Measurements from ENCODE around the gene VPS33A. TPM values are rescaled to one million over a fixed set of nuclear protein-coding genes. Genes with fewer than 3 reads are reported as not detected.
A peak's percentile ranks its signal among the peaks of the same experiment; 100 is the strongest.

Gene VPS33A
- total RNA-seq, 1 donor, result 18.3 TPM

GRCh38 chr12:122232691-122233090 lies 33.6 kb downstream of the VPS33A start:
- no peak for DNase-seq (ENCODE audit: low read depth)
- H3K4me3 ChIP-seq (ENCODE audit: low read depth, low read length), result no peak overlapping the region
- no peak for TF ChIP-seq CTCF (IDR thresholded peaks at IDR 0.05; ENCODE audit: insufficient read depth, low read length)

- no peak for DNase-seq (ENCODE audit: low read depth)
Measured at GRCh38 chr12:122230798-122231197, 35.5 kb downstream of the VPS33A start.

GRCh38 chr12:122228092-122228491 lies 38.2 kb downstream of the VPS33A start:
- no peak for DNase-seq (ENCODE audit: low read depth)
- no peak overlapping the region for H3K4me3 ChIP-seq (ENCODE audit: low read depth, low read length)
- no peak for TF ChIP-seq CTCF (IDR thresholded peaks at IDR 0.05; ENCODE audit: insufficient read depth, low read length)

More at GRCh38 chr12:122230798-122231197, 35.5 kb downstream of the VPS33A start:
- no peak for TF ChIP-seq CTCF (IDR thresholded peaks at IDR 0.05; ENCODE audit: insufficient read depth, low read length)
- no peak overlapping the region for H3K4me3 ChIP-seq (ENCODE audit: low read depth, low read length)

- no peak for TF ChIP-seq CTCF (IDR thresholded peaks at IDR 0.05; ENCODE audit: insufficient read depth, low read length)
- DNase-seq (ENCODE audit: low read depth), result no peak
- H3K4me3 ChIP-seq (ENCODE audit: low read depth, low read length), result no peak overlapping the region
Measured at GRCh38 chr12:122227341-122227740, 39.0 kb downstream of the VPS33A start.

- TF ChIP-seq CTCF (IDR thresholded peaks at IDR 0.05; ENCODE audit: insufficient read depth, low read length), result no peak
- no peak for DNase-seq (ENCODE audit: low read depth)
- peak overlapping the region; percentile 64 for H3K4me3 ChIP-seq (ENCODE audit: low read depth, low read length)
Measured at GRCh38 chr12:122226366-122227125, 39.7 kb downstream of the VPS33A start.

GRCh38 chr12:122225683-122226365 lies 40.5 kb downstream of the VPS33A start, which contains the start of gene DIABLO:
DIABLO (minus strand) TSS chr12:122226052; CDS start chr12:122226014, 38 bp downstream.
- peak within 1 kb of the TSS; percentile 92 for H3K4me3 ChIP-seq (ENCODE audit: low read depth, low read length)
- DNase-seq (ENCODE audit: low read depth), result peak; percentile 98
- TF ChIP-seq CTCF (IDR thresholded peaks at IDR 0.05; ENCODE audit: insufficient read depth, low read length), result no peak
